Lower leg skin (tissue), 4 donors: ENCODE data around the gene TAF3. TPM values are rescaled to one million over a fixed set of nuclear protein-coding genes. Genes with fewer than 3 reads are reported as not detected.

ENCODE experiments used
- DNase-seq, 2 donors: peaks; one replicate each; pipeline ENCODE4 v3.0.0-alpha.2; 2019; ENCODE audit warnings: low spot score in 2 of 2
- H3K4me3 ChIP-seq: fragments of 200-600 bp; sonication (generic); 2 replicates; pipeline ENCODE4 v1.5.1; 2017; ENCODE audit warnings: mild to moderate bottlenecking, low read depth; ENCODE audit not compliant: poor library complexity, severe bottlenecking
- POLR2A ChIP-seq, 2 donors: fragments of 450-650 bp; IDR thresholded peaks; one replicate each; pipeline ENCODE4 v1.6.1; 2016 to 2017; ENCODE audit warnings: antibody characterized with exemption in 2 of 2, mild to moderate bottlenecking in 1 of 2, moderate library complexity in 1 of 2
- WGBS, 2 donors: methylation state at CpG; one replicate each; pipeline ENCODE4 v1.1.5; 2018; 5-methylcytosine and 5-hydroxymethylcytosine counted together
- intact Hi-C: fragments of 100-400 bp; cut with DNase I; formaldehyde crosslinking; loops from one replicate; pipeline ENCODE4 v1.15.0; 2023; ENCODE audit warnings: low total_unique reads
- total RNA-seq, 4 donors: library from RNA; depleted of rRNA; stranded (reverse); fragments of >200 nt; gene quantifications; one replicate each; pipeline ENCODE4 v1.1.0, GENCODE V29; 2016
- TF ChIP-seq, protein P1 (sequence below), 3 donors: fragments of 450-650 bp; IDR thresholded peaks; one replicate each; pipeline ENCODE4 v1.5.1; 2016; ENCODE audit warnings: antibody characterized with exemption in 3 of 3, mild to moderate bottlenecking in 3 of 3, moderate library complexity in 2 of 3

Gene TAF3
- total RNA-seq, 4 donors from 2014 or later: 5.0 to 8.3 (median 7.7) TPM

DNA sequence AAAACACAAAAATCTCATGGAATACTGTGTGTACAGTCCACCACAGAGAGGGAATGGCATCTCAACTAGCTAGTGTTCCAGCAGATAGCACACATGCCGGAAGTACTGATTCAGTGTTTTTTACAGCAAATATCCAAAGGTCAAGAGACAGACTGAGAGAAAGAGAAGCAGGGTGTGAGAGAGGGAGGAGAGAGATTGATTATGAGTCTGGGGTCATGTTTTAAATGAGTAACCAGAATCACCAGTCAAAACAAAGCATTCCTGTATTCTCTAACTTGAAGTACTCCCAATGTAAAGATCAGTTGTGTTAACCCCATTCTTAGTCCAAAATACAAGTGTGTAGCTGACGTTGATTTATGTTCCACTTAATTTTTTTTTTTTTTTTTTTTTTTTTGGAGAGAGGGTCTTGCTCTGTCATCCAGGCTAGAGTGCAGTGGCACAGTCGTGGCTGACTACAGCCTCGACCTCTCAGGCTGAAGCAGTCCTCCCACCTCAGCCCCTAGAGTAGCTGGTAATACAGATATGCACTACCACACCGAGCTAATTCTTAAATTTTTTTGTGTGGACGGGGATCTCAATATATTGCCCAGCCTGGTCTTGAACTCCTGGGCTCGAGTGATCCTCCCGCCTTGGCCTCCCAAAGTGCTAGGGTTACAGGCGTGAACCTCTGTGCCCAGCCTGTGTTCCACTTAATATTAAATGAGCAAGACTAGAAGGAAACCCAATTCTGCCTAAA, 114.2 kb downstream of the TAF3 start:
- TF ChIP-seq, protein P1, sequence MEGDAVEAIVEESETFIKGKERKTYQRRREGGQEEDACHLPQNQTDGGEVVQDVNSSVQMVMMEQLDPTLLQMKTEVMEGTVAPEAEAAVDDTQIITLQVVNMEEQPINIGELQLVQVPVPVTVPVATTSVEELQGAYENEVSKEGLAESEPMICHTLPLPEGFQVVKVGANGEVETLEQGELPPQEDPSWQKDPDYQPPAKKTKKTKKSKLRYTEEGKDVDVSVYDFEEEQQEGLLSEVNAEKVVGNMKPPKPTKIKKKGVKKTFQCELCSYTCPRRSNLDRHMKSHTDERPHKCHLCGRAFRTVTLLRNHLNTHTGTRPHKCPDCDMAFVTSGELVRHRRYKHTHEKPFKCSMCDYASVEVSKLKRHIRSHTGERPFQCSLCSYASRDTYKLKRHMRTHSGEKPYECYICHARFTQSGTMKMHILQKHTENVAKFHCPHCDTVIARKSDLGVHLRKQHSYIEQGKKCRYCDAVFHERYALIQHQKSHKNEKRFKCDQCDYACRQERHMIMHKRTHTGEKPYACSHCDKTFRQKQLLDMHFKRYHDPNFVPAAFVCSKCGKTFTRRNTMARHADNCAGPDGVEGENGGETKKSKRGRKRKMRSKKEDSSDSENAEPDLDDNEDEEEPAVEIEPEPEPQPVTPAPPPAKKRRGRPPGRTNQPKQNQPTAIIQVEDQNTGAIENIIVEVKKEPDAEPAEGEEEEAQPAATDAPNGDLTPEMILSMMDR (IDR thresholded peaks at IDR 0.05): peak in 1 of 3 donors; percentile 44
- TF ChIP-seq POLR2A (IDR thresholded peaks at IDR 0.05): no peak
- no peak for DNase-seq

DNA sequence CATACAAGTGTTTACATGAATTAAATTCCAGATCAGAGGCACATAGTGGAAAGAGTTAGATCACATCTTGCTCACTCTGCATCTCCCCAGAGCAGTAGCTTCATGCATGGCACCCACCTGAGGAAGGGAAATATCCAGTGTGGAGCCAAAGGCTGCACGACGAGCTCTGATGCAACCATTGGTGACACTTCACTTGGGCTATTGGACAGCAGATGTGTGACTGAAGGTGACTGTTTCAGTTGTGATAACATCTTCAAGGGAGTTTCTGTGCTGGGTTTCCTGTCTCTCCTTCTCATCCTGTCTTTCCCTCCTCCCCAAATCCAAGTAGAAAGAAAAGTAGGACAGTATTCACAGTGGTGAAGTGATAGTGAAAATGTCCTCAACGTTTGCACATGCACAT, 115.0 kb downstream of the TAF3 start:
- no peak for TF ChIP-seq POLR2A (IDR thresholded peaks at IDR 0.05)
- TF ChIP-seq, protein P1 (IDR thresholded peaks at IDR 0.05): no peak
- H3K4me3 ChIP-seq: no peak overlapping the region
- DNase-seq: no peak
- intact Hi-C loops: no loop called here
- 69 to 70% methylated on average over 3 of the region's 3 CpGs for WGBS, 2 donors

More for the DNA sequence above, 114.2 kb downstream of the TAF3 start:
- H3K4me3 ChIP-seq: no peak overlapping the region
- intact Hi-C loops: no loop called here
- WGBS, 2 donors: 90 to 96% methylated on average over 9 of the region's 9 CpGs

GRCh38 chr10:7933757-7934156, 115.5 kb downstream of the TAF3 start:
- TF ChIP-seq, protein P1 (IDR thresholded peaks at IDR 0.05): no peak
- TF ChIP-seq POLR2A (IDR thresholded peaks at IDR 0.05): no peak
- no peak overlapping the region for H3K4me3 ChIP-seq
- 89 to 95% methylated on average over 8 of the region's 8 CpGs for WGBS, 2 donors
- intact Hi-C loops: no loop called here
- DNase-seq: no peak

GRCh38 chr10:7937315-7937945, 119.1 kb downstream of the TAF3 start:
- DNase-seq: no peak
- no peak overlapping the region for H3K4me3 ChIP-seq
- 93 to 99% methylated on average over 5 of the region's 5 CpGs for WGBS, 2 donors
- intact Hi-C loops: no loop called here
- TF ChIP-seq, protein P1 (IDR thresholded peaks at IDR 0.05): no peak
- no peak for TF ChIP-seq POLR2A (IDR thresholded peaks at IDR 0.05)

- H3K4me3 ChIP-seq: no peak overlapping the region
- 88 to 94% methylated on average over 6 of the region's 6 CpGs for WGBS, 2 donors
- DNase-seq: no peak
- TF ChIP-seq, protein P1 (IDR thresholded peaks at IDR 0.05): no peak
- no peak for TF ChIP-seq POLR2A (IDR thresholded peaks at IDR 0.05)
- intact Hi-C loops: no loop called here
Observed at GRCh38 chr10:7941576-7941975, 123.3 kb downstream of the TAF3 start.
